ENCODE measurements around the gene RIOX2.

- TF ChIP-seq CTCF (IDR thresholded peaks at IDR 0.05; ENCODE audit: insufficient read depth, low read length) (no peak), REST (IDR thresholded peaks at IDR 0.05; ENCODE audit: insufficient replicate concordance, low read depth) (no peak)
Observed at GRCh38 chr3:97896129-97896528, 76.1 kb downstream of the RIOX2 start.
